ENCODE data around the gene PTF1A. TPM values are rescaled to one million over a fixed set of nuclear protein-coding genes. Genes with fewer than 3 reads are reported as not detected.

Gene PTF1A
- total RNA-seq, 1 donor from 2014 or later = not detected

GRCh38 chr10:23187155-23187554, 5.0 kb upstream of the PTF1A start:
- Mint-ChIP-seq H3K27me3 (peaks cover 52% of the 10 kb centered on the region), H3K27ac (no peak overlapping the region), H3K4me3 (no peak overlapping the region), H3K9me3 (no peaks in the 10 kb centered on the region), H3K36me3 (ENCODE audit: low read depth) (no peaks in the 10 kb centered on the region), H3K4me1 (no peaks in the 10 kb centered on the region)
- DNase-seq = no peak
- no peak for TF ChIP-seq CTCF (IDR thresholded peaks at IDR 0.05)
- intact Hi-C loops (cut with micrococcal nuclease) = no loop called here
- ATAC-seq (ENCODE audit: low read depth) = no peak
- POLR2A ChIA-PET = no interaction called here
- CTCF ChIA-PET = no interaction called here

- Mint-ChIP-seq H3K4me3 (no peak overlapping the region), H3K27me3 (peaks cover 52% of the 10 kb centered on the region), H3K27ac (no peak overlapping the region), H3K36me3 (ENCODE audit: low read depth) (no peaks in the 10 kb centered on the region), H3K4me1 (peaks cover 4% of the 10 kb centered on the region), H3K9me3 (no peaks in the 10 kb centered on the region)
- no peak for DNase-seq
- intact Hi-C loops (cut with micrococcal nuclease) = no loop called here
- ChIA-PET CTCF (no interaction called here), POLR2A (no interaction called here)
- ATAC-seq (ENCODE audit: low read depth) = no peak
- no peak for TF ChIP-seq CTCF (IDR thresholded peaks at IDR 0.05)
Observed at GRCh38 chr10:23189024-23189423, 3.1 kb upstream of the PTF1A start.

- Mint-ChIP-seq H3K4me3 (no peak overlapping the region), H3K27ac (no peak overlapping the region), H3K36me3 (ENCODE audit: low read depth) (no peaks in the 10 kb centered on the region), H3K27me3 (peaks cover 54% of the 10 kb centered on the region), H3K4me1 (peaks cover 4% of the 10 kb centered on the region), H3K9me3 (no peaks in the 10 kb centered on the region)
- intact Hi-C loops (cut with micrococcal nuclease) = loop anchor here (10.0 kb wide), 1 partner anchor 1696 kb away; no protein-coding TSS in a partner anchor
- ChIA-PET CTCF (no interaction called here), POLR2A (no interaction called here)
- no peak for TF ChIP-seq CTCF (IDR thresholded peaks at IDR 0.05)
- DNase-seq = no peak
- ATAC-seq (ENCODE audit: low read depth) = no peak
Observed at GRCh38 chr10:23190872-23191763, 994 bp upstream of the PTF1A start.

- H3K27me3 Mint-ChIP-seq = peaks cover 58% of the 10 kb centered on the region
- ChIA-PET POLR2A (no interaction called here), CTCF (no interaction called here)
- no peak for ATAC-seq (ENCODE audit: low read depth)
- no peak for TF ChIP-seq CTCF (IDR thresholded peaks at IDR 0.05)
- H3K4me1 Mint-ChIP-seq = peaks cover 4% of the 10 kb centered on the region
- H3K27ac Mint-ChIP-seq = no peak overlapping the region
- no peak for DNase-seq
- H3K9me3 Mint-ChIP-seq = no peaks in the 10 kb centered on the region
- intact Hi-C loops (cut with micrococcal nuclease) = loop anchor here (10.0 kb wide), 1 partner anchor 1698 kb away; no protein-coding TSS in a partner anchor
- no peaks in the 10 kb centered on the region for H3K36me3 Mint-ChIP-seq (ENCODE audit: low read depth)
- no peak overlapping the region for H3K4me3 Mint-ChIP-seq
Observed at GRCh38 chr10:23192712-23193434, 761 bp downstream of the PTF1A start.

- peaks cover 58% of the 10 kb centered on the region for H3K27me3 Mint-ChIP-seq
- intact Hi-C loops (cut with micrococcal nuclease) = loop anchor here (10.0 kb wide), 1 partner anchor 1699 kb away; no protein-coding TSS in a partner anchor
- DNase-seq (no peak), ATAC-seq (ENCODE audit: low read depth) (no peak)
- peaks cover 4% of the 10 kb centered on the region for H3K4me1 Mint-ChIP-seq
- no peaks in the 10 kb centered on the region for H3K9me3 Mint-ChIP-seq
- CTCF ChIA-PET = no interaction called here
- no peaks in the 10 kb centered on the region for H3K36me3 Mint-ChIP-seq (ENCODE audit: low read depth)
- no peak overlapping the region for H3K4me3 Mint-ChIP-seq
- no peak for TF ChIP-seq CTCF (IDR thresholded peaks at IDR 0.05)
- POLR2A ChIA-PET = no interaction called here
- no peak overlapping the region for H3K27ac Mint-ChIP-seq
Observed at GRCh38 chr10:23193435-23194074, 1.4 kb downstream of the PTF1A start.
